Activated naive CD4-positive, alpha-beta T cell treated with anti-CD3 and anti-CD28 coated beads for 36 hours (primary cell): ENCODE measurements around the gene ECEL1. TPM values are rescaled to one million over a fixed set of nuclear protein-coding genes. Genes with fewer than 3 reads are reported as not detected.
"Not testable (repeated sequence)": the region's sequence is repeated elsewhere in the genome, so short reads cannot be mapped to it uniquely, and the experiment has no call there.

Source experiments
- CTCF ChIA-PET: fragments of 350-600 bp; sonication (Branson Sonifier 250); formaldehyde crosslinking; loops from one replicate; lab custom pipeline; 2021; ENCODE audit warnings: antibody characterized with exemption; lab: Charles Lee
- DNase-seq: peaks from one replicate; pipeline ENCODE4 v3.0.0-alpha.2; 2020
- H3K27ac Mint-ChIP-seq: one replicate; pipeline ENCODE4 v1.8.0; 2021; ENCODE audit warnings: mild to moderate bottlenecking, mixed read lengths
- H3K27me3 Mint-ChIP-seq: one replicate; pipeline ENCODE4 v1.8.0; 2021; ENCODE audit warnings: low read depth, mixed read lengths
- H3K36me3 Mint-ChIP-seq: one replicate; pipeline ENCODE4 v1.8.0; 2021; ENCODE audit warnings: low read depth, mixed read lengths
- H3K4me1 Mint-ChIP-seq: one replicate; pipeline ENCODE4 v1.8.0; 2021; ENCODE audit warnings: low read depth, mixed read lengths
- H3K4me3 Mint-ChIP-seq: one replicate; pipeline ENCODE4 v1.8.0; 2021; ENCODE audit warnings: mild to moderate bottlenecking, moderate library complexity, mixed read lengths
- H3K9me3 Mint-ChIP-seq: one replicate; pipeline ENCODE4 v1.8.0; 2021; ENCODE audit warnings: mixed read lengths
- intact Hi-C: fragments of 100-400 bp; cut with micrococcal nuclease; formaldehyde crosslinking; loops from one replicate; pipeline ENCODE4 v1.15.1; 2023
- total RNA-seq, 2 experiments: library from RNA; stranded (reverse); gene quantifications; one replicate each; pipeline ENCODE4 v1.2.3, GENCODE V29; 2021

ECEL1 gene
- total RNA-seq, 2 experiments from 2014 or later = 0.12 TPM; not detected in 1

GRCh38 chr2:232438091-232438490 is 49.5 kb downstream of the ECEL1 start:
- intact Hi-C loops = no loop called here
- CTCF ChIA-PET = interaction anchor here (0.7 to 1.7 kb wide), 3 partner anchors 10 to 37 kb away, joined by 3 to 8 read pairs (median 3); no protein-coding TSS in a partner anchor
- no peak overlapping the region for H3K4me3 Mint-ChIP-seq
- H3K9me3 Mint-ChIP-seq = no peaks in the 10 kb centered on the region
- H3K4me1 Mint-ChIP-seq = peaks cover 6% of the 10 kb centered on the region
- H3K27me3 Mint-ChIP-seq = no peaks in the 10 kb centered on the region
- no peak overlapping the region for H3K27ac Mint-ChIP-seq
- no peak for DNase-seq
- no peaks in the 10 kb centered on the region for H3K36me3 Mint-ChIP-seq

GRCh38 chr2:232437195-232437571 is 50.5 kb downstream of the ECEL1 start:
- intact Hi-C loops = no loop called here
- Mint-ChIP-seq H3K36me3 (no peaks in the 10 kb centered on the region), H3K27me3 (no peaks in the 10 kb centered on the region), H3K4me1 (peaks cover 6% of the 10 kb centered on the region), H3K4me3 (no peak overlapping the region), H3K27ac (no peak overlapping the region), H3K9me3 (no peaks in the 10 kb centered on the region)
- CTCF ChIA-PET = interaction anchor here (0.6 to 1.7 kb wide), 6 partner anchors 9 to 535 kb away, joined by 3 to 8 read pairs (median 3); no protein-coding TSS in a partner anchor
- no peak for DNase-seq

GRCh38 chr2:232436381-232437194 is 51.0 kb downstream of the ECEL1 start:
- no peak for DNase-seq
- Mint-ChIP-seq H3K9me3 (no peaks in the 10 kb centered on the region), H3K4me1 (peaks cover 6% of the 10 kb centered on the region), H3K36me3 (no peaks in the 10 kb centered on the region), H3K27ac (no peak overlapping the region), H3K4me3 (no peak overlapping the region), H3K27me3 (no peaks in the 10 kb centered on the region)
- intact Hi-C loops = no loop called here
- CTCF ChIA-PET = interaction anchor here (0.6 to 1.7 kb wide), 6 partner anchors 9 to 534 kb away, joined by 3 to 8 read pairs (median 3); no protein-coding TSS in a partner anchor

- Mint-ChIP-seq H3K9me3 (no peaks in the 10 kb centered on the region), H3K27me3 (no peaks in the 10 kb centered on the region), H3K4me3 (no peak overlapping the region), H3K27ac (no peak overlapping the region), H3K36me3 (no peaks in the 10 kb centered on the region), H3K4me1 (peaks cover 6% of the 10 kb centered on the region)
- intact Hi-C loops = no loop called here
- no peak for DNase-seq
- CTCF ChIA-PET = interaction anchor here (0.9 to 1.8 kb wide), 3 partner anchors 9 to 583 kb away, joined by 3 to 4 read pairs (median 3); no protein-coding TSS in a partner anchor
Observed at GRCh38 chr2:232435805-232436204, 51.8 kb downstream of the ECEL1 start.

- DNase-seq = no peak
- H3K4me1 Mint-ChIP-seq = peaks cover 5% of the 10 kb centered on the region
- H3K9me3 Mint-ChIP-seq = no peaks in the 10 kb centered on the region
- no peaks in the 10 kb centered on the region for H3K36me3 Mint-ChIP-seq
- H3K27ac Mint-ChIP-seq = no peak overlapping the region
- H3K27me3 Mint-ChIP-seq = no peaks in the 10 kb centered on the region
- CTCF ChIA-PET = interaction anchor here (0.6 to 1.8 kb wide), 4 partner anchors 9 to 583 kb away, joined by 3 to 4 read pairs (median 3); no protein-coding TSS in a partner anchor
- H3K4me3 Mint-ChIP-seq = no peak overlapping the region
- intact Hi-C loops = no loop called here
Observed at GRCh38 chr2:232435375-232435648, 52.3 kb downstream of the ECEL1 start.

- Mint-ChIP-seq H3K36me3 (no peaks in the 10 kb centered on the region), H3K4me3 (no peak overlapping the region), H3K9me3 (no peaks in the 10 kb centered on the region), H3K4me1 (peaks cover under 1% of the 10 kb centered on the region), H3K27me3 (no peaks in the 10 kb centered on the region), H3K27ac (no peak overlapping the region)
- CTCF ChIA-PET = interaction anchor here (0.6 to 1.8 kb wide), 3 partner anchors 10 to 582 kb away, joined by 3 to 4 read pairs (median 3); no protein-coding TSS in a partner anchor
- intact Hi-C loops = no loop called here
- DNase-seq = no peak
Observed at GRCh38 chr2:232434563-232435374, 52.9 kb downstream of the ECEL1 start.

- no peak overlapping the region for H3K4me3 Mint-ChIP-seq
- DNase-seq = no peak
- no peaks in the 10 kb centered on the region for H3K36me3 Mint-ChIP-seq
- no peaks in the 10 kb centered on the region for H3K4me1 Mint-ChIP-seq
- intact Hi-C loops = no loop called here
- no peak overlapping the region for H3K27ac Mint-ChIP-seq
- H3K9me3 Mint-ChIP-seq = no peaks in the 10 kb centered on the region
- CTCF ChIA-PET = interaction anchor here (1.8 kb wide), 1 partner anchor 10 kb away, joined by 4 read pairs; no protein-coding TSS in a partner anchor
- no peaks in the 10 kb centered on the region for H3K27me3 Mint-ChIP-seq
Observed at GRCh38 chr2:232434091-232434490, 53.5 kb downstream of the ECEL1 start.

- H3K36me3 Mint-ChIP-seq, H3K9me3 Mint-ChIP-seq, H3K27ac Mint-ChIP-seq, intact Hi-C loops, H3K4me1 Mint-ChIP-seq, H3K4me3 Mint-ChIP-seq, CTCF ChIA-PET, H3K27me3 Mint-ChIP-seq, DNase-seq: not testable (repeated sequence)
Observed at GRCh38 chr2:232433622-232434021, 54.0 kb downstream of the ECEL1 start.

- Mint-ChIP-seq H3K4me1 (no peaks in the 10 kb centered on the region), H3K27ac (no peak overlapping the region), H3K9me3 (no peaks in the 10 kb centered on the region), H3K4me3 (no peak overlapping the region), H3K36me3 (no peaks in the 10 kb centered on the region), H3K27me3 (no peaks in the 10 kb centered on the region)
- intact Hi-C loops = no loop called here
- DNase-seq = no peak
- CTCF ChIA-PET = no interaction called here
Observed at GRCh38 chr2:232432598-232433184, 54.9 kb downstream of the ECEL1 start.

- Mint-ChIP-seq H3K36me3 (no peaks in the 10 kb centered on the region), H3K27ac (no peak overlapping the region), H3K9me3 (no peaks in the 10 kb centered on the region), H3K4me3 (no peak overlapping the region), H3K4me1 (no peaks in the 10 kb centered on the region), H3K27me3 (no peaks in the 10 kb centered on the region)
- CTCF ChIA-PET = no interaction called here
- intact Hi-C loops = no loop called here
- no peak for DNase-seq
Observed at GRCh38 chr2:232431705-232432590, 55.7 kb downstream of the ECEL1 start.
